Chondrocyte (in vitro differentiated cells): ENCODE results near the gene TCTA. TPM values are rescaled to one million over a fixed set of nuclear protein-coding genes. Genes with fewer than 3 reads are reported as not detected.
"Not testable (repeated sequence)": the region's sequence is repeated elsewhere in the genome, so short reads cannot be mapped to it uniquely, and the experiment has no call there.

Experiments used
- DNase-seq: peaks from one replicate; pipeline ENCODE4 v3.0.0; 2021; ENCODE audit warnings: mixed read lengths, low spot score
- H3K27ac Mint-ChIP-seq: one replicate; pipeline ENCODE4 v1.8.0; 2021; ENCODE audit warnings: mild to moderate bottlenecking, moderate library complexity, mixed read lengths; ENCODE audit not compliant: unreplicated experiment
- H3K27me3 Mint-ChIP-seq: 2 replicates; pipeline ENCODE4 v1.8.0; 2021; ENCODE audit warnings: low read depth, mixed read lengths
- H3K36me3 Mint-ChIP-seq: 2 replicates; pipeline ENCODE4 v1.8.0; 2021; ENCODE audit warnings: low read depth, mixed read lengths
- H3K4me1 Mint-ChIP-seq: 2 replicates; pipeline ENCODE4 v1.8.0; 2021; ENCODE audit warnings: low read depth, mild to moderate bottlenecking, mixed read lengths
- H3K4me3 Mint-ChIP-seq: one replicate; pipeline ENCODE4 v1.8.0; 2021; ENCODE audit warnings: mild to moderate bottlenecking, moderate library complexity, mixed read lengths; ENCODE audit not compliant: unreplicated experiment
- H3K9me3 Mint-ChIP-seq: 2 replicates; pipeline ENCODE4 v1.8.0; 2021; ENCODE audit warnings: low read depth, mixed read lengths
- CTCF ChIP-seq: fragments of 200-600 bp; sonication (generic); IDR thresholded peaks from 2 replicates; pipeline ENCODE4 v1.5.0; 2021; ENCODE audit warnings: antibody characterized with exemption, mild to moderate bottlenecking, moderate library complexity
- total RNA-seq: library from RNA; stranded (reverse); gene quantifications from 3 replicates; pipeline ENCODE4 v1.2.1, GENCODE V29; 2021

Gene TCTA
- total RNA-seq, 1 donor from 2014 or later = 22.5 TPM

GRCh38 chr3:49403891-49404290, 8.3 kb upstream of the TCTA start:
- TF ChIP-seq CTCF = no peak
- peak overlapping the region; percentile 57 for H3K27ac Mint-ChIP-seq

GRCh38 chr3:49405570-49405969, 6.7 kb upstream of the TCTA start:
- not testable (repeated sequence) for H3K36me3 Mint-ChIP-seq, H3K27me3 Mint-ChIP-seq, H3K9me3 Mint-ChIP-seq
- peak overlapping the region; percentile 89 for H3K27ac Mint-ChIP-seq
- DNase-seq = peak; percentile 28
- H3K4me1 Mint-ChIP-seq = peaks cover 72% of the 10 kb centered on the region
- peak overlapping the region; percentile 7 for H3K4me3 Mint-ChIP-seq

More at GRCh38 chr3:49403891-49404290, 8.3 kb upstream of the TCTA start:
- H3K4me3 Mint-ChIP-seq = no peak overlapping the region
- peak; percentile 3 for DNase-seq
- no peaks in the 10 kb centered on the region for H3K9me3 Mint-ChIP-seq
- H3K4me1 Mint-ChIP-seq = peaks cover 69% of the 10 kb centered on the region
- H3K36me3 Mint-ChIP-seq = peaks cover 4% of the 10 kb centered on the region
- H3K27me3 Mint-ChIP-seq = no peaks in the 10 kb centered on the region

GRCh38 chr3:49406571-49407565, 5.4 kb upstream of the TCTA start:
- no peak for TF ChIP-seq CTCF
- Mint-ChIP-seq H3K27me3 (no peaks in the 10 kb centered on the region), H3K36me3 (peaks cover 2% of the 10 kb centered on the region), H3K9me3 (no peaks in the 10 kb centered on the region), H3K4me3 (peak overlapping the region; percentile 32), H3K4me1 (peaks cover 63% of the 10 kb centered on the region), H3K27ac (peak overlapping the region; percentile 89)
- DNase-seq = peak; percentile 27

- H3K27ac Mint-ChIP-seq = peak overlapping the region; percentile 91
- peak overlapping the region; percentile 79 for H3K4me3 Mint-ChIP-seq
- no peaks in the 10 kb centered on the region for H3K9me3 Mint-ChIP-seq
- H3K36me3 Mint-ChIP-seq = peaks cover 7% of the 10 kb centered on the region
- H3K4me1 Mint-ChIP-seq = peaks cover 67% of the 10 kb centered on the region
- no peaks in the 10 kb centered on the region for H3K27me3 Mint-ChIP-seq
- no peak for TF ChIP-seq CTCF
- no peak for DNase-seq
Observed at GRCh38 chr3:49410066-49410845, 2.0 kb upstream of the TCTA start.

- Mint-ChIP-seq H3K4me1 (peaks cover 63% of the 10 kb centered on the region), H3K36me3 (peaks cover 9% of the 10 kb centered on the region), H3K27me3 (no peaks in the 10 kb centered on the region), H3K4me3 (peak overlapping the region; percentile 79), H3K9me3 (no peaks in the 10 kb centered on the region), H3K27ac (peak overlapping the region; percentile 91)
- peak; percentile 2 for DNase-seq
- TF ChIP-seq CTCF = no peak
Observed at GRCh38 chr3:49410846-49411534, 1.2 kb upstream of the TCTA start.
